ENCODE data around the gene LLPH. TPM values are rescaled to one million over a fixed set of nuclear protein-coding genes. Genes with fewer than 3 reads are reported as not detected.

LLPH gene
- total RNA-seq, 1 experiment from 2014 or later = 33.4 TPM

DNA sequence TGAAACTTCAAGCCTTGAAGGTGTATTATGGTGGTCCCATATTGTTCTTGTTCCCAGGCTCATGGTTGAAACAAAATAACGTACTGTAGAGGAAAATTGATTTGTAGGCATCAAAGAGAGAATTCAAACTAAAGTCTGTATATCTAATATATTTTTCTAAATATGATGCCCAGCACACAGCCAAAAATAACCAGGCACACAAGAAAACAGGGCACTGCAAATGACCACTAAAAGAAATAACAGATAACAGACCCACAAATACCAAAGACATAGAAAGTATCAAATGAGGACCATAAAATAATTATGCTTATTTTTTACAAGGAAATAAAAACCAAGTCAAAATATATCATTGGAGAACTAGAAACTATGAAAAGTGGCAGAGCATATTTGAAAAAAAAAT, 46.8 kb downstream of the LLPH start:
- no peak overlapping the region for H3K18ac ChIP-seq (ENCODE audit: insufficient read length, low read depth, low read length)
- H2BK12ac ChIP-seq (ENCODE audit: insufficient read length, low read depth, low read length) = no peak overlapping the region
- H4K8ac ChIP-seq (replicated peaks; ENCODE audit: insufficient read length, low read depth, low read length) = no peak overlapping the region
- no peaks in the 10 kb centered on the region for H3K23me2 ChIP-seq (ENCODE audit: insufficient read length, low read depth, low read length, poor library complexity, severe bottlenecking)
- no peaks in the 10 kb centered on the region for H3K4me1 Mint-ChIP-seq
- no peak for DNase-seq
- H3K27ac Mint-ChIP-seq = no peak overlapping the region
- no peaks in the 10 kb centered on the region for H3K27me3 Mint-ChIP-seq (ENCODE audit: low read depth)
- no CpG with 5 or more reads among the region's 1 CpG for WGBS (ENCODE audit: extremely low coverage, insufficient read length, low lambda C conversion rate)
- no peak overlapping the region for H2BK5ac ChIP-seq (ENCODE audit: insufficient read length, low read length)
- H2BK20ac ChIP-seq (ENCODE audit: low read depth, low read length, poor library complexity, severe bottlenecking) = no peak overlapping the region
- H3K4me1 ChIP-seq (ENCODE audit: insufficient read depth, low read length) = no peaks in the 10 kb centered on the region
- no peak overlapping the region for H2BK15ac ChIP-seq (ENCODE audit: low read depth, low read length)
- no peak overlapping the region for H3K9ac ChIP-seq (ENCODE audit: extremely low read depth, insufficient read length, low read length)
- no peak overlapping the region for H3K4me3 Mint-ChIP-seq
- no peak overlapping the region for H3K14ac ChIP-seq (ENCODE audit: insufficient read depth, low read length)
- H3K27me3 ChIP-seq (ENCODE audit: insufficient read depth, low read length) = no peaks in the 10 kb centered on the region
- H3K79me2 ChIP-seq (ENCODE audit: insufficient read depth, low read length) = no peaks in the 10 kb centered on the region
- no peaks in the 10 kb centered on the region for H3K9me3 ChIP-seq (ENCODE audit: control insufficient read depth, low read depth, low read length)
- H2BK120ac ChIP-seq (ENCODE audit: low read depth, low read length, poor library complexity, severe bottlenecking) = no peak overlapping the region
- H3K23ac ChIP-seq (ENCODE audit: insufficient read length, low read depth, low read length) = no peak overlapping the region
- no peak overlapping the region for H4K91ac ChIP-seq (ENCODE audit: insufficient read length, low read depth, low read length)
- H3T11ph ChIP-seq (ENCODE audit: low read length) = no peak overlapping the region
- H3K79me1 ChIP-seq (ENCODE audit: insufficient read depth, low read depth, low read length, poor library complexity, severe bottlenecking) = no peaks in the 10 kb centered on the region
- H3K4ac ChIP-seq (ENCODE audit: low read depth, low read length) = no peak overlapping the region
- no peak overlapping the region for H2AFZ ChIP-seq (ENCODE audit: low read length)
- no peak overlapping the region for H4K5ac ChIP-seq (ENCODE audit: insufficient read length, low read depth, low read length)
- no peak overlapping the region for H3K4me2 ChIP-seq (ENCODE audit: insufficient read depth, insufficient read length, low read length)
- no peaks in the 10 kb centered on the region for H4K20me1 ChIP-seq (ENCODE audit: control insufficient read depth, insufficient read depth, insufficient read length)
- no peak overlapping the region for H3K27ac ChIP-seq (ENCODE audit: insufficient read length, low read depth, low read length)
- no peak overlapping the region for H3K56ac ChIP-seq (ENCODE audit: insufficient read length, low read depth, low read length)
- TF ChIP-seq, protein P1, sequence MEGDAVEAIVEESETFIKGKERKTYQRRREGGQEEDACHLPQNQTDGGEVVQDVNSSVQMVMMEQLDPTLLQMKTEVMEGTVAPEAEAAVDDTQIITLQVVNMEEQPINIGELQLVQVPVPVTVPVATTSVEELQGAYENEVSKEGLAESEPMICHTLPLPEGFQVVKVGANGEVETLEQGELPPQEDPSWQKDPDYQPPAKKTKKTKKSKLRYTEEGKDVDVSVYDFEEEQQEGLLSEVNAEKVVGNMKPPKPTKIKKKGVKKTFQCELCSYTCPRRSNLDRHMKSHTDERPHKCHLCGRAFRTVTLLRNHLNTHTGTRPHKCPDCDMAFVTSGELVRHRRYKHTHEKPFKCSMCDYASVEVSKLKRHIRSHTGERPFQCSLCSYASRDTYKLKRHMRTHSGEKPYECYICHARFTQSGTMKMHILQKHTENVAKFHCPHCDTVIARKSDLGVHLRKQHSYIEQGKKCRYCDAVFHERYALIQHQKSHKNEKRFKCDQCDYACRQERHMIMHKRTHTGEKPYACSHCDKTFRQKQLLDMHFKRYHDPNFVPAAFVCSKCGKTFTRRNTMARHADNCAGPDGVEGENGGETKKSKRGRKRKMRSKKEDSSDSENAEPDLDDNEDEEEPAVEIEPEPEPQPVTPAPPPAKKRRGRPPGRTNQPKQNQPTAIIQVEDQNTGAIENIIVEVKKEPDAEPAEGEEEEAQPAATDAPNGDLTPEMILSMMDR (conservative IDR thresholded peaks at IDR 0.05) = no peak
- H3K36me3 Mint-ChIP-seq (ENCODE audit: insufficient read depth in 1 of 3, low read depth in 3 of 3) = no peaks in the 10 kb centered on the region
- no peaks in the 10 kb centered on the region for H3K9me3 Mint-ChIP-seq
- H2AK5ac ChIP-seq (ENCODE audit: insufficient read length, low read length) = no peak overlapping the region
